Measurements from ENCODE around the gene CRAT.
"Not testable (repeated sequence)": the region's sequence is repeated elsewhere in the genome, so short reads cannot be mapped to it uniquely, and the experiment has no call there.

Gene CRAT

GRCh38 chr9:129138476-129139232 lies 28.1 kb upstream of the CRAT start:
- no peak for DNase-seq (ENCODE audit: low read depth in 4 of 4, low spot score in 1 of 4)

- DNase-seq (ENCODE audit: low read depth in 4 of 4, low spot score in 1 of 4), result no peak
Observed at GRCh38 chr9:129138144-129138462, 27.5 kb upstream of the CRAT start.

- DNase-seq (ENCODE audit: low read depth in 4 of 4, low spot score in 1 of 4), result no peak
Observed at GRCh38 chr9:129137292-129138143, 26.9 kb upstream of the CRAT start.

- no peak for DNase-seq (ENCODE audit: low read depth in 4 of 4, low spot score in 1 of 4)
Observed at GRCh38 chr9:129136446-129137035, 25.9 kb upstream of the CRAT start.

GRCh38 chr9:129135476-129135875 lies 24.9 kb upstream of the CRAT start:
- no peak for DNase-seq (ENCODE audit: low read depth in 4 of 4, low spot score in 1 of 4)

GRCh38 chr9:129133082-129133481 lies 22.5 kb upstream of the CRAT start:
- no peak for DNase-seq (ENCODE audit: low read depth in 4 of 4, low spot score in 1 of 4)

GRCh38 chr9:129131300-129132145 lies 20.9 kb upstream of the CRAT start:
- peak; percentile 72 to 81 (median 75) for DNase-seq (ENCODE audit: low read depth in 4 of 4, low spot score in 1 of 4)

DNA sequence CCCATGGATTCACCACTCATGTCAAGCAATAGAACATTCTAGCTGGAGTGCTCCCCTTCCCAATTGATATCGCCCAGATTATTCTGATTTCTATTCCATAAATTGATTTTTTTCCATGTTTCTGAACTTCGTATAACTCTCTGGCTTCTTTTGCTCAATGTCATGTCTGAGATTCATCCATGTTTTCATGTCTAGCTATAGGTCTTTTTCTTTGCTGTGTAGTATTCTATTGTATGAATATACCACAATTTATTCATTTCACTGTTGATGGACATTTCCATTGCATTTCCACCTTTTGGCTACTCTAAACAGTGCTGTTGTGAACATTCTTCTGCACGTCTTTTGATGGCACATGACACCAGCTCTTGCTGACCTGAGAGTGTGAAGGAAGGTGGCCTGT lies 20.2 kb upstream of the CRAT start:
- DNase-seq (ENCODE audit: low read depth in 4 of 4, low spot score in 1 of 4), result no peak

DNA sequence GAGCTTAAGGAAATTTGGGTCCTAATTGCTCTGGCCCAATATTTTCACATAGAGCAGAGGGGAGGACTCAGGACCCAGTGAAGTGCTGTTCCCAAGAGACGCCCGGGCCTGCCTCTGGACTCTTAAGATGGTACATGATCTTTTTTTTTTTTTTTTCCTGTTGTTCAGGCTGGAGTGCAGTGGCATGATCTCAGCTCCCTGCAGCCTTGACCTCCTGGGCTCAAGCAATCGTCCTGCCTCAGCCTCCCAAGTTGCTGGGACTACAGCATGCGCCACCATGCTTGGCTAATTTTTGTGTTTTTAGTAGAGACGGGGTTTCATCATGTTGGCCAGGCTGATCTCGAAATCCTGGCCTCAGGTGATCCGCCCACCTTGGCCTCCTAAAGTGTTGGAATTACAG lies 19.7 kb upstream of the CRAT start:
- not testable (repeated sequence) for DNase-seq (ENCODE audit: low read depth in 4 of 4, low spot score in 1 of 4)

DNA sequence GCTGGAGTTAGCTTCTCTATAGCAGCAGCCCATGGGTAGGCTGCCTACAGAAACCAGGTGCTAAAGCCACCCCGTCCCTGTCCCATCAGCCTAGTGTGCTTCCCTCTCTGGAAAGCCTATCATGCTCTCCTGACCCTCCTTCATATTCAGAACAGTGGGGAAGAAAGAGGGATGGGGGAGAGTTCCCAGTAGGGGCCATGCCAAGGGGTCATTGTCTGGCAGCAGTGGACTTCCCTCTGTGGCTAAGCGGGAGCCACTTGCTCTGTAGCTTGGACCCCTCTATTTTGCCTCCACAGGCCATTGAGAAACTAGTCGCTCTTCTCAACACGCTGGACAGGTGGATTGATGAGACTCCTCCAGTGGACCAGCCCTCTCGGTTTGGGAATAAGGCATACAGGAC lies 18.1 kb upstream of the CRAT start:
- DNase-seq (ENCODE audit: low read depth in 4 of 4, low spot score in 1 of 4), result no peak

- DNase-seq (ENCODE audit: low read depth in 4 of 4, low spot score in 1 of 4), result no peak
Observed at GRCh38 chr9:129126749-129127618, 16.4 kb upstream of the CRAT start.

DNA sequence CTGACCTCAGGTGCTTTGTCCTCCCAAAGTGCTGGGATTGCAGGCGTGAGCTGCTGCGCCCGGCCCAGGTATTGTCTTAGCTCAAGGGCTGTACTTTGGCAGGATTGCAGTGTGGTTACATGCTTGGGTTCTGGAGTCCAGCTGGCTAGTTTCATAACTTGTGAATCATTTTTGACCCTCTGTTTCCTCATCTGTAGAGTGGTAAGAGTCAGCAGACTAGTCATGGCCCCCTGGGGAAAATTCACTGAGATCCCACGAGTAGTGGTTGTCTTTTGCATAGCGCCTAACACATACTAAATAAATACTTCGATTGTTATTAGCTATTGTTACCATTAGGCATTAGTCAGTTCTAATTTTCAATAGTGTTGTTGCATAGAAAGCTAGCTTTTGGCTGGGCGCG lies 14.9 kb upstream of the CRAT start:
- no peak for DNase-seq (ENCODE audit: low read depth in 4 of 4, low spot score in 1 of 4)

GRCh38 chr9:129124506-129125069 lies 14.0 kb upstream of the CRAT start:
- no peak for DNase-seq (ENCODE audit: low read depth in 4 of 4, low spot score in 1 of 4)

- not testable (repeated sequence) for DNase-seq (ENCODE audit: low read depth in 4 of 4, low spot score in 1 of 4)
Observed at GRCh38 chr9:129122976-129123375, 12.4 kb upstream of the CRAT start.

- no peak for DNase-seq (ENCODE audit: low read depth in 4 of 4, low spot score in 1 of 4)
Observed at GRCh38 chr9:129122133-129122532, 11.5 kb upstream of the CRAT start.

GRCh38 chr9:129121483-129121882 lies 10.9 kb upstream of the CRAT start:
- DNase-seq (ENCODE audit: low read depth in 4 of 4, low spot score in 1 of 4), result no peak

- no peak for DNase-seq (ENCODE audit: low read depth in 4 of 4, low spot score in 1 of 4)
Observed at GRCh38 chr9:129118799-129119198, 8.2 kb upstream of the CRAT start.

DNA sequence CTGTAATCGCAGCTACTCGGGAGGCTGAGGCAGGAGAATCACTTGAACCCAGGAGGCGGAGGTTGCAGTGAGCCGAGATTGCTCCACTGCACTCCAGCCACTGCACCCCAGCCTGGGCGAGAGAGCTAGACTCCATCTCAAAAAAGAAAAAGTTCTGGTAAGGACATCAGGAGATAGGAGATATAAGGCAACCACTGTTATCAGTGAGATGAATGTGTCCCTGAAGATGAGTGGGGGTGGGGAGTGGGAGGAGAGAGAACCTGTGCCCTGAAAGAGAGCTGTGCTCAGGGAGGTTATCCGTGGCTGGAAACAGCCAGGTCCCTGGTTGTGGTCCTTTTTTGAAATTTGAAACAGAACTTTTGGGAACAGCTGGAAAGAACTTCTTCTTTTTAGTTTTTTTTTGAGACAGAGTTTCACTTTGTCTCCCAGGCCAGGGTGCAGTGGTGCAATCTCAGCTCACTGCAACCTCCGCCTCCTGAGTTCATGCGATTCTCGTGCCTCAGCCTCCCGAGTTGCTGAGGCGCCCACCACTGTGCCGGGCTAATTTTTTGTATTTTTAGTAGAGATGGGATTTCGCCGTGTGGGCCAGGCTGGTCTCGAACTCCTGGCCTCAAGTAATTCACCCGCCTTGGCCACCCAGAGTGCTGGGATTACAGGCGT lies 3.2 kb upstream of the CRAT start:
- no peak for DNase-seq (ENCODE audit: low read depth in 4 of 4, low spot score in 1 of 4)

- DNase-seq (ENCODE audit: low read depth in 4 of 4, low spot score in 1 of 4), result not testable (repeated sequence)
Observed at GRCh38 chr9:129112526-129112925, 1.9 kb upstream of the CRAT start.

Measured in stimulated activated CD4-positive, alpha-beta T cell treated with anti-CD3 and anti-CD28 coated beads, Interleukin-1b, Interleukin-23, amount 100 ng/mL, for 24 hours (primary cell).